GM23248 (cell line): ENCODE measurements around the gene GALNT14.

ENCODE experiments used
- EZH2 ChIP-seq: fragments of 200-600 bp; sonication (generic); IDR thresholded peaks from 2 replicates; pipeline ENCODE4 v1.6.1; 2018; ENCODE audit warnings: antibody characterized with exemption, mild to moderate bottlenecking; ENCODE audit not compliant: insufficient read depth, poor library complexity, severe bottlenecking
- EZH2phosphoT487 ChIP-seq: fragments of 200-600 bp; sonication (generic); IDR thresholded peaks from 2 replicates; pipeline ENCODE4 v1.6.1; 2018; ENCODE audit warnings: antibody characterized with exemption, moderate library complexity, mild to moderate bottlenecking, low read depth; ENCODE audit not compliant: insufficient read depth

DNA sequence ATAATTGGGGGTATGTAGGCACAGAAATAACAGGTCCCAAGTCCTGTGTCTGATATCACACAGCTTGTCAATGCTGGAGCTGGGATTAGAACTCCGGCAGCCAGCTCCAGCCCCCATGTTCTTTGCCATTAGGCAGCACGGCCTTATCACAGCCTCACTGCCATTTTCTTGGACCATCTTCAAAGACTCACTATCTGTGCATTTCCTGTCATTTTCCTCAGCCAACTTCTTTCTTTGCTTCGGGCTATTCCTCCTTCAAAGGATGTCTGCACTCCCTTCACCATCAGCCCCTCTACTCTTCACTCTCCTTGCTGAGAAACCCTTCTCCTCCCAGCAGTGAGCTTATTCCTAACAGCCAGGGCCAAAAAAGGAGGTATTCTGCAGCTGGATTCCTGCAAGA is 139.6 kb downstream of the GALNT14 start:
- TF ChIP-seq EZH2 (no peak), EZH2phosphoT487 (no peak)
